Ishikawa (cell line): ENCODE data around the gene RHBDL3.

Experiments
- CEBPB ChIP-seq: IDR thresholded peaks from 2 replicates; pipeline ENCODE4 v1.6.1; 2012
- CREB1 ChIP-seq: IDR thresholded peaks from 2 replicates; pipeline ENCODE4 v1.6.1; 2012; ENCODE audit warnings: low read depth
- EGR1 ChIP-seq: IDR thresholded peaks from 2 replicates; pipeline ENCODE4 v1.6.1; 2012
- EP300 ChIP-seq: IDR thresholded peaks from 2 replicates; pipeline ENCODE4 v1.6.1; 2012; ENCODE audit warnings: borderline replicate concordance
- NFIC ChIP-seq: IDR thresholded peaks from 2 replicates; pipeline ENCODE4 v1.6.1; 2012
- RAD21 ChIP-seq: IDR thresholded peaks from 2 replicates; pipeline ENCODE4 v1.6.1; 2012; ENCODE audit warnings: low read depth
- REST ChIP-seq: IDR thresholded peaks from 2 replicates; pipeline ENCODE4 v1.6.1; 2012; ENCODE audit warnings: low read depth, mild to moderate bottlenecking
- TAF1 ChIP-seq: IDR thresholded peaks from 2 replicates; pipeline ENCODE4 v1.6.1; 2012; ENCODE audit warnings: low read depth, mild to moderate bottlenecking
- TCF12 ChIP-seq: IDR thresholded peaks from 2 replicates; pipeline ENCODE4 v1.6.1; 2012; ENCODE audit warnings: low read depth
- TEAD4 ChIP-seq: IDR thresholded peaks from 2 replicates; pipeline ENCODE4 v1.6.1; 2012
- USF1 ChIP-seq: IDR thresholded peaks from 2 replicates; pipeline ENCODE4 v1.6.1; 2012
- YY1 ChIP-seq: IDR thresholded peaks from 2 replicates; pipeline ENCODE4 v1.6.1; 2012; ENCODE audit warnings: low read depth
- ZBTB7A ChIP-seq: IDR thresholded peaks from 2 replicates; pipeline ENCODE4 v1.6.1; 2012; ENCODE audit warnings: low read depth
- TF ChIP-seq, protein P1 (sequence below): IDR thresholded peaks from 2 replicates; pipeline ENCODE4 v1.6.1; 2012

DNA sequence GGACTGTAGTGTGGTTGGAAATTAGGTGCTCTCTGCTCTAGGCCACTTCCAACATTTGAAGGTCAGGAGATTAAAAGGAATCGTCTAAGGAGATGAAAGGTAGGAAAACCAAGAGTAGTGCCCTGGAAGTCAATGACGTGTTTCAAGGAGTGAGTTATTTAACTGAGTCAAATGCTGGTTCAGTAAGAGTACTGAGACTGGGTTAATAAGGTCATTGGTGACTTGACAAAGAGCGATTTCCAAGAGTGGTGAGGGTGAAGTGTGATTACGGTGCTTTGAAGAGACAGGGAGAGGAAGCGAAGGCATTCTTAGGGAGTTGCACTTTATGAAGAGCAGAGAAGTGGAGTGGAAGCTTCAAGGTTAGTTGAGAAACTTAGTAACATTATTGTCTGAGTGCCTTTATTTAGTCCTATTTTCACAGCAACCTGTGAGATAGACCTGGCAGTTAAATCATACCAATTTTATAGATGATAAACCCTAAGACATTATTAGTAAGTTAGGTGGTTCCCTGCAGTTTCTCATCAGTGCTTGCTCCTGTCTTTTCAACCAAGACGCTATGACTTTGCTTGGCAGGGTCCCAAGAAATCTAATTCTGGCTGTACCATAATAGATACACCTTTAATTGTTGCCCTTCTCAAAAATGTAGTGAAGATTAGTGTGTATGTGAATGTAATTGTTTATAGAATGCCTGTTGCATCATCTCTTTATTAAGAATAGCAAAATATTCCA is 90.2 kb downstream of the RHBDL3 start:
- TF ChIP-seq EP300 = no peak
- TF ChIP-seq, protein P1, sequence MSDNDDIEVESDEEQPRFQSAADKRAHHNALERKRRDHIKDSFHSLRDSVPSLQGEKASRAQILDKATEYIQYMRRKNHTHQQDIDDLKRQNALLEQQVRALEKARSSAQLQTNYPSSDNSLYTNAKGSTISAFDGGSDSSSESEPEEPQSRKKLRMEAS = no peak
- TF ChIP-seq TCF12 = no peak
- TF ChIP-seq TEAD4 = no peak
- TF ChIP-seq EGR1 = no peak
- TF ChIP-seq NFIC = no peak
- TF ChIP-seq CREB1 = no peak
- no peak for TF ChIP-seq REST
- TF ChIP-seq RAD21 = no peak
- no peak for TF ChIP-seq YY1
- TF ChIP-seq TAF1 = no peak
- no peak for TF ChIP-seq ZBTB7A
- no peak for TF ChIP-seq CEBPB
- no peak for TF ChIP-seq USF1
